HEK293 (cell line): ENCODE data around the gene SYCE1.

Experiments used
- CTCF ChIA-PET: fragments of 350-600 bp; formaldehyde crosslinking; extraction: SDS; loops from one replicate; lab custom pipeline; 2021; ENCODE audit warnings: antibody characterized with exemption; lab: Yijun Ruan, JAX
- POLR2A ChIA-PET: fragments of 300-600 bp; formaldehyde crosslinking; extraction: SDS; loops from one replicate; lab custom pipeline; 2020; ENCODE audit warnings: antibody characterized with exemption, inconsistent platforms; lab: Yijun Ruan, JAX
- H3K27ac ChIP-seq: fragments of 200-500 bp; sonication (Bioruptor generic); 2 replicates; pipeline ENCODE4 v1.5.1; 2014; ENCODE audit warnings: low read depth, low read length, control low read depth, inconsistent platforms; ENCODE audit errors: extremely low read depth
- H3K36me3 ChIP-seq, 2 experiments: fragments of 200-500 bp in 1 of 2; sonication (Bioruptor generic) in 1 of 2; 1 replicate in 1 of 2; 2 replicates in 1 of 2; pipeline ENCODE4 v1.5.1; 2014 to 2017; ENCODE audit warnings: inconsistent platforms in 2 of 2, low read length in 2 of 2; ENCODE audit not compliant: control insufficient read depth in 2 of 2, insufficient read depth in 1 of 2
- H3K4me1 ChIP-seq: fragments of 200-500 bp; sonication (Bioruptor generic); 2 replicates; pipeline ENCODE4 v1.5.1; 2014; ENCODE audit warnings: mild to moderate bottlenecking, low read length, inconsistent platforms; ENCODE audit not compliant: control insufficient read depth, insufficient read depth
- H3K4me3 ChIP-seq: 2 replicates; pipeline ENCODE4 v1.5.1; 2011; ENCODE audit warnings: low read depth, mild to moderate bottlenecking, control low read depth, low read length, moderate library complexity
- H3K9me3 ChIP-seq: fragments of 200-500 bp; sonication (Bioruptor generic); 2 replicates; pipeline ENCODE4 v1.5.1; 2014; ENCODE audit warnings: low read depth, low read length, inconsistent platforms; ENCODE audit not compliant: control insufficient read depth, insufficient read depth
- KLF8 ChIP-seq: fragments of 450-650 bp; formaldehyde crosslinking; IDR thresholded peaks from 2 replicates; pipeline ENCODE4 v1.5.1; 2016; ENCODE audit warnings: missing biosample characterization, missing genetic modification characterization
- KLF9 ChIP-seq: fragments of 450-650 bp; formaldehyde crosslinking; IDR thresholded peaks from 2 replicates; pipeline ENCODE4 v1.5.1; 2016; ENCODE audit warnings: missing biosample characterization, missing genetic modification characterization, low read depth
- OSR2 ChIP-seq: fragments of 450-650 bp; formaldehyde crosslinking; IDR thresholded peaks from 2 replicates; pipeline ENCODE4 v1.5.1; 2016; ENCODE audit warnings: missing biosample characterization, missing genetic modification characterization
- OVOL3 ChIP-seq: fragments of 450-650 bp; formaldehyde crosslinking; IDR thresholded peaks from 2 replicates; pipeline ENCODE4 v1.5.1; 2016; ENCODE audit warnings: missing biosample characterization, missing genetic modification characterization
- SP7 ChIP-seq: fragments of 450-650 bp; formaldehyde crosslinking; IDR thresholded peaks from 2 replicates; pipeline ENCODE4 v1.5.1; 2016; ENCODE audit warnings: missing biosample characterization, missing genetic modification characterization
- ZBTB1 ChIP-seq: fragments of 450-650 bp; formaldehyde crosslinking; IDR thresholded peaks from 2 replicates; pipeline ENCODE4 v1.5.1; 2016; ENCODE audit warnings: missing biosample characterization, missing genetic modification characterization
- ZNF112 ChIP-seq: fragments of 450-650 bp; formaldehyde crosslinking; IDR thresholded peaks from 2 replicates; pipeline ENCODE4 v1.5.0; 2017; ENCODE audit warnings: missing biosample characterization, missing genetic modification characterization
- ZNF146 ChIP-seq: fragments of 450-650 bp; formaldehyde crosslinking; IDR thresholded peaks from 2 replicates; pipeline ENCODE4 v1.5.1; 2016; ENCODE audit warnings: missing biosample characterization, missing genetic modification characterization
- ZNF157 ChIP-seq: fragments of 450-650 bp; formaldehyde crosslinking; IDR thresholded peaks from 2 replicates; pipeline ENCODE4 v1.5.1; 2016; ENCODE audit warnings: missing biosample characterization, missing genetic modification characterization
- ZNF169 ChIP-seq: fragments of 450-650 bp; formaldehyde crosslinking; IDR thresholded peaks from 2 replicates; pipeline ENCODE4 v1.5.1; 2016; ENCODE audit warnings: missing biosample characterization, missing genetic modification characterization
- ZNF274 ChIP-seq, 2 experiments: fragments of 200-500 bp in 1 of 2; fragments of 450-650 bp in 1 of 2; sonication (Bioruptor generic) in 1 of 2; formaldehyde crosslinking in 1 of 2; IDR thresholded peaks; 2 replicates each; pipeline versions ENCODE4 v1.5.1 to v1.6.1; 2014 to 2016; ENCODE audit warnings: borderline replicate concordance in 1 of 2, inconsistent platforms in 1 of 2, low read length in 1 of 2, missing biosample characterization in 1 of 2, missing genetic modification characterization in 1 of 2
- ZNF510 ChIP-seq: fragments of 450-650 bp; formaldehyde crosslinking; IDR thresholded peaks from 2 replicates; pipeline ENCODE4 v1.5.1; 2018; ENCODE audit warnings: mild to moderate bottlenecking, missing genetic modification characterization, missing biosample characterization; ENCODE audit not compliant: insufficient replicate concordance
- ZNF544 ChIP-seq: fragments of 450-650 bp; formaldehyde crosslinking; IDR thresholded peaks from 2 replicates; pipeline ENCODE4 v1.5.0; 2017; ENCODE audit warnings: missing biosample characterization, missing genetic modification characterization
- ZNF621 ChIP-seq: fragments of 450-650 bp; formaldehyde crosslinking; IDR thresholded peaks from 2 replicates; pipeline ENCODE4 v1.5.1; 2017; ENCODE audit warnings: missing biosample characterization, missing genetic modification characterization
- ZNF629 ChIP-seq: fragments of 450-650 bp; formaldehyde crosslinking; IDR thresholded peaks from 2 replicates; pipeline ENCODE4 v1.5.1; 2017; ENCODE audit warnings: missing biosample characterization, missing genetic modification characterization
- TF ChIP-seq, protein P1 (sequence below): fragments of 450-650 bp; formaldehyde crosslinking; IDR thresholded peaks from 2 replicates; pipeline ENCODE4 v1.5.1; 2016; ENCODE audit warnings: missing biosample characterization, missing genetic modification characterization
- TF ChIP-seq, protein P2 (sequence below): fragments of 450-650 bp; formaldehyde crosslinking; IDR thresholded peaks from 2 replicates; pipeline ENCODE4 v1.5.1; 2017; ENCODE audit warnings: missing biosample characterization, missing genetic modification characterization
- TF ChIP-seq, protein P3 (sequence below): fragments of 450-650 bp; formaldehyde crosslinking; IDR thresholded peaks from 2 replicates; pipeline ENCODE4 v1.5.1; 2016; ENCODE audit warnings: missing biosample characterization, missing genetic modification characterization, borderline replicate concordance

Gene SYCE1

DNA sequence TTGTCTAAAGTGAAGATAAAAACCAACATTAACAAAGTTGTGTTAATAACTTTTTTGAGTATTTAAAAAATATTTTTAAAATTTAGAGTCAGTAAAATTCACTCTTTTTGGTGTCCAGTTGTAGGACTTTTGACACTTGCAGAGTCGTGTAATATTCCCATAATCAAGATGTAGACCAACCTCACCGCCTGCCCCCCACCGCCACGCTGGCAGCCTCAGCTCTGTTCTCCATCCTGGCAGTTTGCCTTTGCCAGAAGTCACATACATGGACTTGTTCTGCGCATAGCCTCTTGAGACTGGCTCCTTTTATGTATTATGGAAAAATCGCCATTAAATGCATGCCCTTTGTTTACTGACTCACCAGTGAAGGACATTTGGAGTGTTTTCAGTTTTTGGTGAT lies 27.3 kb upstream of the SYCE1 start:
- CTCF ChIA-PET = interaction anchor here (0.6 to 1.2 kb wide), 2 partner anchors 17 to 195 kb away, joined by 3 read pairs; no protein-coding TSS in a partner anchor
- no peaks in the 10 kb centered on the region for H3K9me3 ChIP-seq
- H3K4me1 ChIP-seq = no peaks in the 10 kb centered on the region
- no peaks in the 10 kb centered on the region; a peak in 1 of 3 replicates for H3K36me3 ChIP-seq
- TF ChIP-seq OSR2 (tag by site-specific recombination) = no peak
- TF ChIP-seq KLF9 (tag by site-specific recombination) = no peak
- TF ChIP-seq, protein P1, sequence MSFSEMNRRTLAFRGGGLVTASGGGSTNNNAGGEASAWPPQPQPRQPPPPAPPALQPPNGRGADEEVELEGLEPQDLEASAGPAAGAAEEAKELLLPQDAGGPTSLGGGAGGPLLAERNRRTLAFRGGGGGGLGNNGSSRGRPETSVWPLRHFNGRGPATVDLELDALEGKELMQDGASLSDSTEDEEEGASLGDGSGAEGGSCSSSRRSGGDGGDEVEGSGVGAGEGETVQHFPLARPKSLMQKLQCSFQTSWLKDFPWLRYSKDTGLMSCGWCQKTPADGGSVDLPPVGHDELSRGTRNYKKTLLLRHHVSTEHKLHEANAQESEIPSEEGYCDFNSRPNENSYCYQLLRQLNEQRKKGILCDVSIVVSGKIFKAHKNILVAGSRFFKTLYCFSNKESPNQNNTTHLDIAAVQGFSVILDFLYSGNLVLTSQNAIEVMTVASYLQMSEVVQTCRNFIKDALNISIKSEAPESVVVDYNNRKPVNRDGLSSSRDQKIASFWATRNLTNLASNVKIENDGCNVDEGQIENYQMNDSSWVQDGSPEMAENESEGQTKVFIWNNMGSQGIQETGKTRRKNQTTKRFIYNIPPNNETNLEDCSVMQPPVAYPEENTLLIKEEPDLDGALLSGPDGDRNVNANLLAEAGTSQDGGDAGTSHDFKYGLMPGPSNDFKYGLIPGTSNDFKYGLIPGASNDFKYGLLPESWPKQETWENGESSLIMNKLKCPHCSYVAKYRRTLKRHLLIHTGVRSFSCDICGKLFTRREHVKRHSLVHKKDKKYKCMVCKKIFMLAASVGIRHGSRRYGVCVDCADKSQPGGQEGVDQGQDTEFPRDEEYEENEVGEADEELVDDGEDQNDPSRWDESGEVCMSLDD = no peak
- no peak for TF ChIP-seq KLF8 (tag by site-specific recombination)
- TF ChIP-seq ZNF112 = no peak
- TF ChIP-seq, protein P2, sequence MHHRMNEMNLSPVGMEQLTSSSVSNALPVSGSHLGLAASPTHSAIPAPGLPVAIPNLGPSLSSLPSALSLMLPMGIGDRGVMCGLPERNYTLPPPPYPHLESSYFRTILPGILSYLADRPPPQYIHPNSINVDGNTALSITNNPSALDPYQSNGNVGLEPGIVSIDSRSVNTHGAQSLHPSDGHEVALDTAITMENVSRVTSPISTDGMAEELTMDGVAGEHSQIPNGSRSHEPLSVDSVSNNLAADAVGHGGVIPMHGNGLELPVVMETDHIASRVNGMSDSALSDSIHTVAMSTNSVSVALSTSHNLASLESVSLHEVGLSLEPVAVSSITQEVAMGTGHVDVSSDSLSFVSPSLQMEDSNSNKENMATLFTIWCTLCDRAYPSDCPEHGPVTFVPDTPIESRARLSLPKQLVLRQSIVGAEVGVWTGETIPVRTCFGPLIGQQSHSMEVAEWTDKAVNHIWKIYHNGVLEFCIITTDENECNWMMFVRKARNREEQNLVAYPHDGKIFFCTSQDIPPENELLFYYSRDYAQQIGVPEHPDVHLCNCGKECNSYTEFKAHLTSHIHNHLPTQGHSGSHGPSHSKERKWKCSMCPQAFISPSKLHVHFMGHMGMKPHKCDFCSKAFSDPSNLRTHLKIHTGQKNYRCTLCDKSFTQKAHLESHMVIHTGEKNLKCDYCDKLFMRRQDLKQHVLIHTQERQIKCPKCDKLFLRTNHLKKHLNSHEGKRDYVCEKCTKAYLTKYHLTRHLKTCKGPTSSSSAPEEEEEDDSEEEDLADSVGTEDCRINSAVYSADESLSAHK (tag by site-specific recombination) = no peak
- TF ChIP-seq ZNF621 (tag by site-specific recombination) = no peak
- TF ChIP-seq ZNF629 = no peak
- no peak for TF ChIP-seq ZNF510 (tag by site-specific recombination)
- TF ChIP-seq, protein P3, sequence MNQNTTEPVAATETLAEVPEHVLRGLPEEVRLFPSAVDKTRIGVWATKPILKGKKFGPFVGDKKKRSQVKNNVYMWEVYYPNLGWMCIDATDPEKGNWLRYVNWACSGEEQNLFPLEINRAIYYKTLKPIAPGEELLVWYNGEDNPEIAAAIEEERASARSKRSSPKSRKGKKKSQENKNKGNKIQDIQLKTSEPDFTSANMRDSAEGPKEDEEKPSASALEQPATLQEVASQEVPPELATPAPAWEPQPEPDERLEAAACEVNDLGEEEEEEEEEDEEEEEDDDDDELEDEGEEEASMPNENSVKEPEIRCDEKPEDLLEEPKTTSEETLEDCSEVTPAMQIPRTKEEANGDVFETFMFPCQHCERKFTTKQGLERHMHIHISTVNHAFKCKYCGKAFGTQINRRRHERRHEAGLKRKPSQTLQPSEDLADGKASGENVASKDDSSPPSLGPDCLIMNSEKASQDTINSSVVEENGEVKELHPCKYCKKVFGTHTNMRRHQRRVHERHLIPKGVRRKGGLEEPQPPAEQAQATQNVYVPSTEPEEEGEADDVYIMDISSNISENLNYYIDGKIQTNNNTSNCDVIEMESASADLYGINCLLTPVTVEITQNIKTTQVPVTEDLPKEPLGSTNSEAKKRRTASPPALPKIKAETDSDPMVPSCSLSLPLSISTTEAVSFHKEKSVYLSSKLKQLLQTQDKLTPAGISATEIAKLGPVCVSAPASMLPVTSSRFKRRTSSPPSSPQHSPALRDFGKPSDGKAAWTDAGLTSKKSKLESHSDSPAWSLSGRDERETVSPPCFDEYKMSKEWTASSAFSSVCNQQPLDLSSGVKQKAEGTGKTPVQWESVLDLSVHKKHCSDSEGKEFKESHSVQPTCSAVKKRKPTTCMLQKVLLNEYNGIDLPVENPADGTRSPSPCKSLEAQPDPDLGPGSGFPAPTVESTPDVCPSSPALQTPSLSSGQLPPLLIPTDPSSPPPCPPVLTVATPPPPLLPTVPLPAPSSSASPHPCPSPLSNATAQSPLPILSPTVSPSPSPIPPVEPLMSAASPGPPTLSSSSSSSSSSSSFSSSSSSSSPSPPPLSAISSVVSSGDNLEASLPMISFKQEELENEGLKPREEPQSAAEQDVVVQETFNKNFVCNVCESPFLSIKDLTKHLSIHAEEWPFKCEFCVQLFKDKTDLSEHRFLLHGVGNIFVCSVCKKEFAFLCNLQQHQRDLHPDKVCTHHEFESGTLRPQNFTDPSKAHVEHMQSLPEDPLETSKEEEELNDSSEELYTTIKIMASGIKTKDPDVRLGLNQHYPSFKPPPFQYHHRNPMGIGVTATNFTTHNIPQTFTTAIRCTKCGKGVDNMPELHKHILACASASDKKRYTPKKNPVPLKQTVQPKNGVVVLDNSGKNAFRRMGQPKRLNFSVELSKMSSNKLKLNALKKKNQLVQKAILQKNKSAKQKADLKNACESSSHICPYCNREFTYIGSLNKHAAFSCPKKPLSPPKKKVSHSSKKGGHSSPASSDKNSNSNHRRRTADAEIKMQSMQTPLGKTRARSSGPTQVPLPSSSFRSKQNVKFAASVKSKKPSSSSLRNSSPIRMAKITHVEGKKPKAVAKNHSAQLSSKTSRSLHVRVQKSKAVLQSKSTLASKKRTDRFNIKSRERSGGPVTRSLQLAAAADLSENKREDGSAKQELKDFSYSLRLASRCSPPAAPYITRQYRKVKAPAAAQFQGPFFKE (tag by site-specific recombination) = no peak
- no peak for TF ChIP-seq ZNF544 (tag by site-specific recombination)
- TF ChIP-seq ZNF157 (tag by site-specific recombination) = no peak
- TF ChIP-seq OVOL3 = no peak
- TF ChIP-seq ZNF146 (tag by site-specific recombination) = no peak
- TF ChIP-seq ZBTB1 (tag by site-specific recombination) = no peak
- TF ChIP-seq ZNF274 (IDR thresholded peaks at IDR 0.05; ENCODE audit: low read length) = no peak
- TF ChIP-seq ZNF274 (tag by site-specific recombination; IDR thresholded peaks at IDR 0.05; ENCODE audit: borderline replicate concordance) = no peak
- TF ChIP-seq SP7 (tag by site-specific recombination) = no peak
- no peak for TF ChIP-seq ZNF169
- TF ChIP-seq, all 188 proteins: peak for 0
- POLR2A ChIA-PET = no interaction called here
- H3K4me3 ChIP-seq = no peak overlapping the region
- no peak overlapping the region for H3K27ac ChIP-seq
